IPS-18a (cell line): Measurements from ENCODE around the gene DRG2.

ENCODE experiments used
- H3K27ac ChIP-seq: one replicate; pipeline ENCODE4 v1.5.1; 2013; ENCODE audit warnings: low read length
- H3K27me3 ChIP-seq: one replicate; pipeline ENCODE4 v1.6.1; 2013; ENCODE audit warnings: mild to moderate bottlenecking, low read length; ENCODE audit not compliant: control insufficient read depth, insufficient read depth
- H3K36me3 ChIP-seq: one replicate; pipeline ENCODE4 v1.6.1; 2013; ENCODE audit warnings: low read depth, low read length; ENCODE audit not compliant: control insufficient read depth
- H3K4me1 ChIP-seq: one replicate; pipeline ENCODE4 v1.6.1; 2013; ENCODE audit warnings: low read depth, low read length; ENCODE audit not compliant: control insufficient read depth
- H3K4me3 ChIP-seq: one replicate; pipeline ENCODE4 v1.5.1; 2013; ENCODE audit warnings: low read length
- H3K9ac ChIP-seq: one replicate; pipeline ENCODE4 v1.6.1; 2013; ENCODE audit warnings: mild to moderate bottlenecking, low read length, moderate library complexity
- H3K9me3 ChIP-seq: one replicate; pipeline ENCODE4 v1.6.1; 2013; ENCODE audit warnings: low read depth, low read length; ENCODE audit not compliant: control insufficient read depth

DRG2 gene

GRCh38 chr17:18155179-18155578 lies 67.4 kb downstream of the DRG2 start:
- Histone ChIP-seq H3K27ac (no peak overlapping the region), H3K36me3 (no peaks in the 10 kb centered on the region), H3K4me1 (peaks cover 4% of the 10 kb centered on the region), H3K9ac (no peak overlapping the region), H3K9me3 (no peaks in the 10 kb centered on the region), H3K4me3 (no peak overlapping the region), H3K27me3 (no peaks in the 10 kb centered on the region)

GRCh38 chr17:18156171-18156975 lies 68.6 kb downstream of the DRG2 start:
- Histone ChIP-seq H3K9ac (no peak overlapping the region), H3K4me3 (no peak overlapping the region), H3K9me3 (no peaks in the 10 kb centered on the region), H3K27ac (no peak overlapping the region), H3K36me3 (no peaks in the 10 kb centered on the region), H3K27me3 (no peaks in the 10 kb centered on the region), H3K4me1 (peaks cover 4% of the 10 kb centered on the region)

GRCh38 chr17:18156976-18157280 lies 69.2 kb downstream of the DRG2 start:
- no peak overlapping the region for H3K9ac ChIP-seq
- H3K4me1 ChIP-seq: peaks cover 4% of the 10 kb centered on the region
- no peaks in the 10 kb centered on the region for H3K27me3 ChIP-seq
- H3K4me3 ChIP-seq: no peak overlapping the region
- no peak overlapping the region for H3K27ac ChIP-seq
- no peaks in the 10 kb centered on the region for H3K9me3 ChIP-seq
- H3K36me3 ChIP-seq: no peaks in the 10 kb centered on the region
